ENCODE measurements around the gene EFCAB11.

GRCh38 chr14:89990623-89991275, 36.2 kb upstream of the EFCAB11 start:
- TF ChIP-seq, protein P1, sequence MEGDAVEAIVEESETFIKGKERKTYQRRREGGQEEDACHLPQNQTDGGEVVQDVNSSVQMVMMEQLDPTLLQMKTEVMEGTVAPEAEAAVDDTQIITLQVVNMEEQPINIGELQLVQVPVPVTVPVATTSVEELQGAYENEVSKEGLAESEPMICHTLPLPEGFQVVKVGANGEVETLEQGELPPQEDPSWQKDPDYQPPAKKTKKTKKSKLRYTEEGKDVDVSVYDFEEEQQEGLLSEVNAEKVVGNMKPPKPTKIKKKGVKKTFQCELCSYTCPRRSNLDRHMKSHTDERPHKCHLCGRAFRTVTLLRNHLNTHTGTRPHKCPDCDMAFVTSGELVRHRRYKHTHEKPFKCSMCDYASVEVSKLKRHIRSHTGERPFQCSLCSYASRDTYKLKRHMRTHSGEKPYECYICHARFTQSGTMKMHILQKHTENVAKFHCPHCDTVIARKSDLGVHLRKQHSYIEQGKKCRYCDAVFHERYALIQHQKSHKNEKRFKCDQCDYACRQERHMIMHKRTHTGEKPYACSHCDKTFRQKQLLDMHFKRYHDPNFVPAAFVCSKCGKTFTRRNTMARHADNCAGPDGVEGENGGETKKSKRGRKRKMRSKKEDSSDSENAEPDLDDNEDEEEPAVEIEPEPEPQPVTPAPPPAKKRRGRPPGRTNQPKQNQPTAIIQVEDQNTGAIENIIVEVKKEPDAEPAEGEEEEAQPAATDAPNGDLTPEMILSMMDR (IDR thresholded peaks at IDR 0.05) = no peak
- no peak for TF ChIP-seq POLR2A (IDR thresholded peaks at IDR 0.05)

Measured in ovary (tissue), 3 donors.